Fibroblast of skin of right quadriceps (primary cell): ENCODE data around the gene PTPN3.
"Not testable (repeated sequence)": the region's sequence is repeated elsewhere in the genome, so short reads cannot be mapped to it uniquely, and the experiment has no call there.

ENCODE experiments used
- DNase-seq: peaks from one replicate; pipeline ENCODE4 v3.0.0-alpha.2; 2013

Gene PTPN3, protein sequence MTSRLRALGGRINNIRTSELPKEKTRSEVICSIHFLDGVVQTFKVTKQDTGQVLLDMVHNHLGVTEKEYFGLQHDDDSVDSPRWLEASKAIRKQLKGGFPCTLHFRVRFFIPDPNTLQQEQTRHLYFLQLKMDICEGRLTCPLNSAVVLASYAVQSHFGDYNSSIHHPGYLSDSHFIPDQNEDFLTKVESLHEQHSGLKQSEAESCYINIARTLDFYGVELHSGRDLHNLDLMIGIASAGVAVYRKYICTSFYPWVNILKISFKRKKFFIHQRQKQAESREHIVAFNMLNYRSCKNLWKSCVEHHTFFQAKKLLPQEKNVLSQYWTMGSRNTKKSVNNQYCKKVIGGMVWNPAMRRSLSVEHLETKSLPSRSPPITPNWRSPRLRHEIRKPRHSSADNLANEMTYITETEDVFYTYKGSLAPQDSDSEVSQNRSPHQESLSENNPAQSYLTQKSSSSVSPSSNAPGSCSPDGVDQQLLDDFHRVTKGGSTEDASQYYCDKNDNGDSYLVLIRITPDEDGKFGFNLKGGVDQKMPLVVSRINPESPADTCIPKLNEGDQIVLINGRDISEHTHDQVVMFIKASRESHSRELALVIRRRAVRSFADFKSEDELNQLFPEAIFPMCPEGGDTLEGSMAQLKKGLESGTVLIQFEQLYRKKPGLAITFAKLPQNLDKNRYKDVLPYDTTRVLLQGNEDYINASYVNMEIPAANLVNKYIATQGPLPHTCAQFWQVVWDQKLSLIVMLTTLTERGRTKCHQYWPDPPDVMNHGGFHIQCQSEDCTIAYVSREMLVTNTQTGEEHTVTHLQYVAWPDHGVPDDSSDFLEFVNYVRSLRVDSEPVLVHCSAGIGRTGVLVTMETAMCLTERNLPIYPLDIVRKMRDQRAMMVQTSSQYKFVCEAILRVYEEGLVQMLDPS

DNA sequence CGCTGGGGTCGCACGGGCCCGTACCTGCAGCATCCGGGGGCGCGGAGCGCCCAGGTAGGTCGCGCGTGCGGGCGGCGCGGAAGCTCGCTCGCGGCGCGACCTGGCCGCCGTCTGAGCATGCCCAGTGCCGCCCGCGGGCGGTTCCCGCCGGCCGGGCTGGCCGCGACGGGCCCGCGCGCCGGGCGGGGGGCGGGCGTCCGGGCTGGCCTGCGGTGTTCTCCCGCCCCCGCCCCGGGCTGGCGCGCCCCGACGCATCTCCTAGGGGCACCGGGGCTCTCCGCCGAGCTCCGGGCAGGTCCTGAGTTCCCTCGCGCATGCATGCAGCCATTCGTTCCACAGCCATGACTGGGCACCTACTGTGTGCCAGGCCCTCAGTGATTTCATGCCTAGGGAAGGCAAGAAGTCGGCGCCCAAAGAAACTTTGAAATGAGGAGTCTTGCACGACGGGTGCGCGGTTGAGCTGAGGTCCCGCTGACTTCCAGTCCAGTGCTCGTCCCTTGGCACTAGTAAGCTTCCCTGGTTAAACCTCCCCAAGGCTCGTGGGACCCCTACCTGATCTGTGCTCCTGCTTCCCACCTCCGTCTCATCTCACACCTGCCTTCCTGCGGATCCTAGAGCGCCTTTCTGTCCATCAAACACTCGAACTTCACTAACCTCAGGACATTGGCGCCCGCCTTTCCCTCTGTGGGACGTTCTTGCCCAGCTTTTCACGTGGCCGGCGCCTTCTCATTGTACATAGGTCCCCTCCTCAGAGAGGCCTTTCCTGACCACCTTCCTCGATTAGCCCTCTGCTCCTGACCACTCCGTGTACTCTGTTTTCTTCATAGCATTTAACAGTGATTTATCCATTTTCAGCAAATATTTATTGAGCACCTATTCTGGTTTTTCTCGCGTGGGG lies at the start of gene PTPN3:
Gene PTPN3, minus strand, starts transcription at position 113 of the 898 bp plus-strand sequence. CDS start 34,873 bp downstream, outside the sequence.
- DNase-seq: no peak

DNA sequence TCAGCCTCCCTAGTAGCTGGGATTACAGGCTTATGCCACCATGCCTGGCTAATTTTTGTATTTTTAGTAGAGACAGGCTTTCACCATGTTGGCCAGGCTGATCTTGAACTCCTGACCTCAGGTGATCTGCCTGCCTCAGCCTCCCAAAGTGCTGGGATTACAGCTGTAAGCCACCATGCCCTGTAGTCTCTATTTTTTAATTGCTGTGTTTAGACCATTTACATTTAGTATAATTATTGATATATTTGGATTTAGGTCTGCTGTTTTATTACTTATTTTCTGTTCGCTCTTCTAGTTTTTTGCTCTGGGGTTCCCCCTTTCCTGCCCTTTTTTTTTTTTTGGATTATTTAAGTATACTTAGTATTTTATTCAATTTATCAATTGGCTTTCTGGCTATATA lies 46.8 kb upstream of the PTPN3 start:
- not testable (repeated sequence) for DNase-seq

DNA sequence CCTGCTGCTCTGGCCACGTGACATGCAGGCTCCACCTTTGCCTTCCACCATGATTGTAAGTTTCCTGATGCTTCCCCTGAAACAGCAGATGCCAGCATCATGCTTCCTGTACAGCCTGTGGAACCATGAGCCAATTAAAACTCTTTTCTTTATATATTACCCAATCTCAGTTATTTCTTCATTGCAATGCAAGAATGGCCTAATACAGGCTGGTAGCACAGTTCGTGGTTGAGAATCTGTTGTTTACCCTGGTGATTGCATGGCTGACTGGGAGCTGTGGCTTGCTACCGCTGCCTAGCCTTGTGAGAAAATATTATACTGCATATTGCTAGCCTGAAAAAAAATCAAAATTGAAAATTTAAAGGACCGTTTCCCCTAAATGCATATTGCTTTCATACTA lies 44.8 kb upstream of the PTPN3 start:
- no peak for DNase-seq

DNA sequence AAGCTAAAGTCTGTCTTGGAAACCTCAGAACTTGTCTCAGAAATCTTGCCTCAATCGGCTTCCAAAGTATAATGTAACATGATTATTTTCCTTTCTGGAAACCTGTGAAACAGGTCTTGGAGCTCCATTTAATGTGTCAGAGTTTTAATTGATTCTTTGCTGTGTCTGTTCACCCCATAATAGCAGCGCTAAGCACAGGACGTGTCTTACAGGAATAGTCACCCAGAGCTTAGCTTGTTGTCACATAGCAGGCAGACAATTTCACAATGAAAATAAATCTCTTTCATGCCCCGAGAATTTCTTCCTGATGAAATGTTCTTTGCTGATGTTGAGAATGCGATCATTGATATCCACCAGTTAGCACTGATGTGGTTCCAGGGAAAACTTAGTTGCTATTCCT lies 40.2 kb upstream of the PTPN3 start:
- DNase-seq: no peak

DNA sequence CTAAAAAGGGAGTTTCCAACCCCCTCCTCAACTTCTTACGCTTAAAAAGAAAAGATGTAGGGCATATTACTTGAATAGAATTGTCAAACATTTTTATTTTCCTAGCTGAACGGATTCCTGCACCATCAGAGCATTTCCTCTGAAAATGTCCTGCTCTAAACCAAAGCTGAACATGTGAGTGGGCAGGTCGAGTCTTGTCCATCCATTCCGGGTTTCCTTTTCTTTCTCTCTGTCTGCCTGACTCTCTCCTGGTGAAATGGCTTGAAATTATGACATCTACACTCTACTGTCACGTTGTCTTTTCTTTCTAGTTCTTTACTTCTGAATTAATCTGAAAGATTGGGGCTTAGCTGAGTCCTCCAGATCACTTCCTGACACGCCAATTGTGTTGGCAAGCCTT lies 39.2 kb upstream of the PTPN3 start:
- no peak for DNase-seq

DNA sequence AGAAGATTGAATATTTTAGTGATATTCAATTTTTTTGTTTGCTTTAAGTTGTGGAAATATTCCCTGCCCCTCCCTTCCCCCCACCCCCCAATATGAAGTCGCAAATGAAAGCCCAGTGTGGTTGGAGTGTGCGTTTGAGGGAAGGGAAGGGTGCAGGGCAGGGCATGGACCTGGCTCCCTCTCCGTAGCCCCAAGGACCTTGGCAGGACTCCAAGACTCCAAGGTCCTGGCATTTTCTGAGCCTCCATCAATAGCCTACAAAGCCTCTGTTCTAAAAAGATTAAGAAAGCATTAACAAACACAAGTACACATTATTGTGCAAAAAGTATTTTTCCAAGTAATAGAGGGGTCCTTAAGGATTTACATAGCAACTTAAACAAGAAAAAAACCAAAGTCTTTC lies 38.8 kb upstream of the PTPN3 start:
- no peak for DNase-seq

DNA sequence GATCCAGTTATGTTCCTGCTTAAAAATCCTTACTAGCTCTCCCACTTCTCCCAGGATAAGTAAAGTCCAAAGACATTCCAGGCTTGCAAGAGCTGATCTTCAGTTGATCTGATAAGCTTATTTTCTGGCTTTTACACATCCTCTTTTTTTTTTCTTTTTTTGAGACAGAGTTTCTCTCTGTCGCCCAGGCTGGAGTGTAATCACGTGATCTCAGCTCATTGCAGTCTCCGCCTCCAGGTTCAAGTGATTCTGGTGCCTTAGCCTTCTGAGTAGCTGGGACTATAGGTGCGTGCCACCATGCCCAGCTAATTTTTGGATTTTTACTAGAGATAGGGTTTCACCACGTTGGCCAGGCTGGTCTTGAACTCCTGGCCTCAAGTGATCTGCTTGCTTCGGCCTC lies 37.3 kb upstream of the PTPN3 start:
- DNase-seq: no peak

DNA sequence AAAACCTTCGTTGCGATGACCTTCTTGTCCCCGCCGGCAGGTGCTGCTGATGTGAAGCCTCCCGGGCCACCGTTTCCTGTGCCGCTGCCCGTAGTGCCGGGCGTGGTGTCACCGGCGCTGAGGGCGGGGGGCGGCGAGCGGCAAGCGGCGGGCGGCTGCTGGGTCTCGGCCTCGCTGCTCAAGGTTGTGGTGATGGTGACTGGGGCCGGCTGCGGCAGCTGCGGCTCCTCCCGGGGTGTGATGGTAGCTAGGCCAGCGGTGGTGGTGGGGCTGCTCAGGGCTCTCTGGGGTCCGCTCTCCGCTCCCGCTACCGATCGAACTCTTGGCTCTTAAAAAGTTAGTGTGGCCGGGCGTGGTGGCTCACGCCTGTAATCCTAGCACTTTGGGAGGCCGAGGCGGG lies 36.0 kb upstream of the PTPN3 start:
- DNase-seq: no peak

DNA sequence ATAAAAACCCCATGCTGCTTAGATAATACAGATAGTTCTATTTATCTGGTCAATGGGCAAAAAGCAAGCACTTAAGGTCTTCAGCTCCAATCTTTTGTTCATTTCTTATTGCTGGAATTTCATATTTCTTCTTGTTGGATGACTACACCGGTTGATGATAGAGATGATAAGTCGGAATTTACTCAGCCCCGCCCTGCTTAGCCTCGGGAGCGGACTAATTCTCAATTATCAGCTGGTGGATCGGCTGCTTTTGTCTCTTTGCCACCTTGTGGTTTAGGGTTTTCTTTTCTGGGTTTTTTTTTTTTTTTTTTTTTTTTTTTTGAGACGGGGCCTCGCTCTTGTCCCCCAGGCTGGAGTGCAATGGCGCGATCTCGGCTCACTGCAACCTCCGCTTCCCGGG lies 34.5 kb upstream of the PTPN3 start:
- DNase-seq: not testable (repeated sequence)

DNA sequence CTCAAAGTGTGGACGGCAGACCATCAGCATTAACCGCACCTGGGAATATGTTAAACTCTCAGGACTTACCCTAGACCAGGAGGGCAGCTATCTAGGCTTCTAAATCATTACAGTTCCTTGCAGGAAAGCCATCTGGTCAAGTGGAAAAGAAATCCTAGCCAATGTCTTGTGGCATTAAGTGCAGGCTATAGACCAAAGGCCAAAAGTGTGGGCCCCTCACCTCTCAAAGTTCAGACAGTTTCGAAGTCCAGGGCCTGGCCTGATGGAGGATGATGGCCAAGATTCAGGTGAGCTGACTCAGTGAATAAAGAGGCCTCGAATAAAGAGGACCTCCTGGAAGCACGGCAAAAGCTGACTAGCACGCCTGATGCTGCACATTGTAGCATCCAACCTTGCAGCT lies 24.0 kb upstream of the PTPN3 start:
- DNase-seq: no peak

DNA sequence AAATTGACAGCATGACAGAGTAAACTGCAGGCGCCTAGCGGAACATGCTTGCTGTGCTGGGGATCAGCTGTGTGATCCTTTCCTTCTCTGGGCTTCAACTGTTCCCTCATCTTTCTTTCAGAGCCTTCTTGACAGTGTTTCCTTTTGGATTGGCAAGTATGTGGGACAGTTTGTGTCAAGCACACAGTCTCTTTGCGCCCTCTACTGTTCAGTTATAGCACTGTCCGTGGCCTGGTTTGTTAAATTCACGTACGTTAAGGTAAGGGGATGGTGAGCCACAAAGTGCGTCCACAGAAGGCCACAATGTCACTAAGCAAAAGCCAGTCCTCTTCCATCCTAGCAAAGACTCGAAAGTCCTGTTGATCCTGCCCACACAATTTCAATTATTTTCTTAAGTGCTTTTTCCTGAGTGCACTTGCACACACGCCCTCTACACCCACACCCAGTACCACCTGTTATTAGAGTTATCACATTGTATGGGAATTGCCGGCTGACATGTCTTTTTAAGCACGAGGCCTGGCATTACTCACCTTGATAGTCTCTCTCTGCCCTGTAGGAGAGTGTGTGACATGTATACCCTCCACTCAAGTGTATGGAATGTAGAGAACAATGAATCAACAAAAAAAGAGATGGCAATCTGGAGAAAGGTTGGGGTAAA lies 22.5 kb upstream of the PTPN3 start:
- peak; percentile 56 for DNase-seq

DNA sequence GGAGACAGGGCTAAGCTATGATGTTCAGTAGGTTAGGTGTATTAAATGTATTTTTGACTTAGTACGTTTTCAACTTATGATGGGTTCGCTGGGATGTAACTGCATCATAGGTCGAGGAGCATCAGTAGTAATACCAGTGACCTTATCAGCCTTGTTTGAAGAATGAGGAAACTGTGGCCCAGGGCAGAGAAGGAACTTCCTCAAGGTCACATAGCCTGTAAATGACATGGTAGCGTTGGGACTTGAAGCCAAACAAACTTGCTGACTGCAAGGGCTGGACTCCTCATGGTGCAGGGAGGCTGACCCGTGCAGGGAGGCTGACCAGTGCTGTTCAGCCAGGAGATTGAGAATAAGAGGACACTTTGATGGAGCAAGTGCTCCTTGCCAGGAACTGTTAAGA lies 21.3 kb upstream of the PTPN3 start:
- DNase-seq: no peak

DNA sequence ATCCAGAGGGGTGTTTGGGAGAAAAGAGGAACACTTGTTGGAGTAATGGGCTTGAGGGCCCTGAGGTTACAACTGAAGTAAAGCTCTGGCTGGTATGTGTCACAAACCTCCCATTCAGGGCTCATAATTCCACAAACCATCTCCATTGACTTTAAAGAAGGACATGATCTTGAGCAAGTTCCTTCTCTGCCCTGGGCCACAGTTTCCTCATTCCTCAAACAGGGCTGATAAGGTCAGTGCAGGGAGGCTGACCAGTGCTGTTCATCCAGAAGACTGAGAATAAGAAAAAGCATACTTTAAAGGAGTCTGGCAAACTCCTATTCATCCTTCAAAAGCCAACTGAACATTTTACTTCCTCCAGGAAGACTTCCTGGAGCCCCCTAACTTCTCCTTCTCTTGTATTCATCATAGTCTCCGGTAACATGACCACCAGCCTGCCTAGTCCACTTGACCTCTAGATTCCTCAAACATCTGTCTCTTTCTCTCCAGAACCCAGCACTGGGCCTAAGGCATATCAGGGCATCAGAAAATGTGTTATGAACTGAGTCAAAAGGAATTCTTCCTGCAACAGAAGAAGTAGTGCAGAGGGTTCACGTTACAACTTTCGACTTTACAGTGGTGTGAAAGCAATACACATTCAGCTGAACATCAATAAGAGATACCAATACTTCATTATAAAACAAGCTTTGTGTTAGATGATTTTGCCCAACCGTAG lies 20.7 kb upstream of the PTPN3 start:
- no peak for DNase-seq

DNA sequence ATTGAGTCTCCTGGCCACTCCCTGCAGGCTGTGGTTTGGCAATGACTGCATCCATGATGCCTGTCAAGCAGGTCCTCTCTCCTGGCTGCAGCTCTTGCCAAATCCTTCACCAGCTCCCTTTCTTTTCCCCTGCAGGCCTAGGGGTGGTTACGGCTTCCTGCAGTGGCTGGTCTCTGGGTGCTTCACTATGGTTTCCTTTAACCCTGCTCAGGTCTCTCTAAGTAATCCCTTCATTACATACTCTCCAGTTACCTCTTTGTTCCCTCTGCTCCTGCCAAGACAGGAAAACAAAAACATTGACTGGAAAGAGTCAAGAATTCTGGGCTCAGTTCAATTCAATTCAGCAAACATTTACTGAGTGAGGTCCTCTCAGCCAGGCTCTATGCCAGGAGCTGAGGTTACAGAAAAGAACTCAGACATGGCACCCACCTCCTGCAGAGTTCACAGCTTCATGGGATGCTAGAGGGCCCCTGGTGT lies 19.8 kb upstream of the PTPN3 start:
- no peak for DNase-seq

DNA sequence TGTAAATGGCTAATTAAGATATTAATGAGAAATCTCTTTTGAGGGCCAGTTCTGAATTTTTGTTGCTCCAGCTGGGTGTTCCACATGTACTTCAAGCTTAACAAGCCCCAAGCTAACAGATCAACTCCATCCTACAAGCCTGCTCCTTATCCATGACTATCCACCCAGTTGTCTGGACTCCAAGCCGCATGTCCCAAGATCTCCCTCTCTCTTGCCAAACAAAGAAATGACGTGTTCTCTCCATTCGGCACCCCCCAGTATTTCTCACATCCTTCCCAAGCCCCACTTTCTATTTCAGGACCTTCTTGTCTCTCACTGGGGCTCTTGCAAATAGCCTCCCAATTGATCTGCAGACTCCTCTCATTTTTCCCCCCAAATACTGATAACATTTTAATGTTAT lies 15.8 kb upstream of the PTPN3 start:
- no peak for DNase-seq

DNA sequence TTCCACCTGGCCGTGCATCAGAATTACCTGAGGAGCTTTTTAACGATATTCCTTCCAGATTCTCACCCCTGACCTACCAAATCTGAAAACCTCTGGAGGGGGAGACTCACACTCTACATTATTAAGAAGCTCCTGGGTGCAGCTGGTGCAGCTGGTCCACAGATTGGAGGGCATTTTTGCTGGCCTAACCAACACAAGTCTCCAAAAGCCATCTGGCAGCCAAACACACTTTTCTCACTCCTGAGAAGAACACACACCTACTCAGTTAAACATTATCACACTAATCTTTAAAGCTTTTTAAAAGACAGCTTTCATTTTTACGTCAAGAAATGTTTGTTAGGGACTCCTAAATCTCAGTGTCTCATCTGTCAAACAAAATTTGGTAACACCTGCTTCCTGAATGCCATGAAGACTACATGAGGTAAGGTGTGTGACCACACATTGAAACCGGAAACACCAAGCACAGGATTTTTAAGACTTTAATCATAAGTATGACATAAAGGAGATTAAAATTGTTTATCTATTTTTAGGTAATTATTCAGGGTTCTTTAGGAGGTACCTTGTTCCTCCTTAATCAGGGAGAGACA lies 14.2 kb upstream of the PTPN3 start:
- no peak for DNase-seq

DNA sequence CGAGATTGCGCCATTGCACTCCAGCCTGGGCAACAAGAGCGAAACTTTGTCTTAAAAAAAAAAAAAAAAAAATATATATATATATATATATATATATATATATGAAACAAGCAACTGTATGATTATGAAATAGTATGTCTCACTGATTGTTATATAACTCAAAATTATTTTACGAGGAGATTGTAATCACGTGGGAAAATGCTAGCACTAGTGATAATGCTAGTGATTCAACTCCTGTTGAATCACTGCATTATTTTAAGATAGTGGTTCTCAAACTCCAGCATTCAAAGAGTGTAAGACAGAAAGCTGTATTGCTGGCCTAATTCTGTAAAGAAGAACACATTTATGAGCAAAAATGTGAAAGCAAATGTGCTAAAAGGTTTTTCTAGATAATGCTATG lies 12.4 kb upstream of the PTPN3 start:
- no peak for DNase-seq

DNA sequence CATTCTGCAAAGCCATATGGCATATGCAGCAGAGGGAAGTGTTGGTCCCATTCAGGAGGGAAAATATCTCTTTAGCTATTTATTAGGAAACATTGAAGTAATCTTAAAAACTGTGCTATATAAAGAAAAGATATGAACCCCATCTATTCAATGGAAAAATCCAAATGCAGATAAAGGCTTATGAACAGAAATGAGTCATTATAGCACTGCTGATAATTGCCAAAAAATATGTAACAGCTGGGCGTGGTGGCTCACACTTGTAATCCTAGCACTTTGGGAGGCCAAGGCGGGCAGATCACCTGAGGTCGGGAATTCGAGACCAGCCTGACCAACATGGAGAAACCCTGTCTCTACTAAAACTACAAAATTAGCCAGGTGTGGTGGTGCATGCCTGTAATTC lies 11.9 kb upstream of the PTPN3 start:
- DNase-seq: not testable (repeated sequence)

DNA sequence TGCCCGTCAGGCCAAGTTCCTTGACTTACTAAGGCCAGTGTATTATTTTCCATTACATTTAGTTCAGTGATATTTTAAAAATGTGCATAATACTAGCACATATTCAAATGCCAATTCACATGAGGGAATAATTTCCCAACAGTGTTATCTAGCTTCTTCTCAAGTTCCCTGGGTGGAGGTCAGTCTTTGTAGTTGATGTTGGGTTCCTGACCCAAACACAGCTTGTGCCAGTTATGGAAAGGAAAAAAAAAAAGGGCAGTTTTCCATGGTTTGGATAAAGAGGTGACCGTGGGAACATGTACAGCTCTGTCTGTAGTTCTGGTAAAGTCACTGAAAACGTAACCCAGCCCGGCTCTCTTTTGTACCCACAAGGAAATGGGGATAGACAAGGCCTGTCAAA lies 11.5 kb upstream of the PTPN3 start:
- no peak for DNase-seq

DNA sequence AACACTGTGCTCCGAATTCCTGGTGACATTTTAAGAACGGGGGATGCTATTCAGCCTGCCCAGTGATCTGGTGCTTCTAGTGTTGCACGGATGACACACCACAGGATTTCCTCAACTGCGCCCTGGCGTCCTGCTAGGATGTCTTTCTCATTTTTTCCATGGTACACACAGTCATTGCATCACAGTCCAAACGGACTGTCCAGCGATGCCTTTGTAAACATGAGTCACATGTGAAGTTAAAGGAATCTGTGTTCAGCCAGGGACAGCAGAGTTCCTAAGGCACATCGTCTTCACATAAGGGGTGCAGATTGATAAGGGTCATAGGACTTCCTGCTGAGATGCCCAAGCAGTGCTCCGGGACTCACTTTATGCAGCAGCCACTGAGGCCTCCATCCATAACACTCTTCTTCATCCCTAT lies 9.3 kb upstream of the PTPN3 start:
- peak; percentile 6 for DNase-seq

DNA sequence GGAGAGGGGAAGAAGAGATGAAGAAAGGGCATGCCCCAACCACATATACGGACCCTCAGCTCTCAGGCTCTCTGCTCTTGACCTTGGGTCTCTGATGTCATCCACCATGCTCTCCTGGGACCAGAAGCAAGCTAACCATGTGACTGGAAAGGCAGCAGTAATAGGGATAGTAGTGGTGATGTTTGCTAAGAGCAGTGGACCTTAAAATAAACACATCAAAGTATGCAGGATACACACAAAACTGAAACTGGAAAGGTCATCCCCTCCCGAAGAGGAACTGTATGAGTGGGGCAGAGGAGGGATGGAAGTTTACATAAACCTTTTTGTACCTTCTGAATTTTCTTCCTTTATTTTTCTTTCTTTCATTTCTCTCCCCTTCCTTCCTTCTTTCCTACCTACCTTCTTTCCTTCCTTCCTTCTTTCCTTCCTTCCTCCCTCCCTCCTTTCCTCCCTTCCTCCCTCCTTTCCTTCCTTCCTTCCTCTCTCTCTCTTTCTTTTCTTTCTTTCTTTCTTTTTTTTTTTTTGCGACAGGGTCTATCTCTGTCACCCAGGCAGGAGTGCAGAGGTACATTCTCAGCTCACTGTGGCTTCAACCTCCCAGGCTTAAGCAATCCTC lies 8.1 kb upstream of the PTPN3 start:
- DNase-seq: no peak
